ENCODE measurements around the gene AMOTL2.

The AMOTL2 gene

DNA sequence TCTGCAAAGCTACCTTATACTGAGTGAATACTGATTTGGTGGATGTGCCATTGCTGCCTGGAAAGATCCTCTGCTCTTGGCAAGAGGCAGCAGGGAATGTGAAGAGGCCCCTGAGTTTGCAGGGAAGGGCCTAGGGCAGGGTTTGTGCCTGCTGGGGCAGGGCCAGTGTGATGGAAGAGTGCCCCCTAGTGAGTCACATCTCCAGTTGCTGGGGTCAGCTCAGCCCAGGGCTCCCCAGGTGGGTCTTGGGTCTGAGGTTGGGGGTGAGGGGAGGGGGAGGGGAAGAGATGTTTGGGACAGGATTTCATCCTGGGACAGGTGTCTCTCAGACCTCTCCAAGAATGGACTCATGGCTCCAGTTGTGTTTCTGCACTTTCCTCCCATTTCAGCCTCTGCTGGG is 4.1 kb upstream of the AMOTL2 start:
- DNase-seq, result no peak

DNA sequence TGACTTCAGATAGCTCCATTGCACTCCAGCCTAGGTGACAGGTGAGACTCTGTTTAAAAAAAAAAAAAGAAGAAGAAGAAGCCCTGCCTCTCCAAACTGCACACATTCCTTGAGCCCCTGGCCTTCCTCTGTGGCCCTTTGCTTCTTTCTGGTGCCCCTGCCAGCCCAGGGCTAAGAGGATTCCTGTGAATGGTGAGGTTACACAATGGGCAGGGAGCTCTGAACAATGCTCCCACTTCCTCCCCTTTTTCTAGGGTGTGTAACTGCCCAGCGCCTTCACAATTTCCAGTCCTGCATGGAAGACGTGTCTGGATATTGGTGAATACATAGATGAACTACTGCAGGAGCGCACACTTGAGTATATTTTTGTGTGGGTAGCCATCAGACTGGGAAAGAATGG is 3.6 kb upstream of the AMOTL2 start:
- DNase-seq, result no peak

DNA sequence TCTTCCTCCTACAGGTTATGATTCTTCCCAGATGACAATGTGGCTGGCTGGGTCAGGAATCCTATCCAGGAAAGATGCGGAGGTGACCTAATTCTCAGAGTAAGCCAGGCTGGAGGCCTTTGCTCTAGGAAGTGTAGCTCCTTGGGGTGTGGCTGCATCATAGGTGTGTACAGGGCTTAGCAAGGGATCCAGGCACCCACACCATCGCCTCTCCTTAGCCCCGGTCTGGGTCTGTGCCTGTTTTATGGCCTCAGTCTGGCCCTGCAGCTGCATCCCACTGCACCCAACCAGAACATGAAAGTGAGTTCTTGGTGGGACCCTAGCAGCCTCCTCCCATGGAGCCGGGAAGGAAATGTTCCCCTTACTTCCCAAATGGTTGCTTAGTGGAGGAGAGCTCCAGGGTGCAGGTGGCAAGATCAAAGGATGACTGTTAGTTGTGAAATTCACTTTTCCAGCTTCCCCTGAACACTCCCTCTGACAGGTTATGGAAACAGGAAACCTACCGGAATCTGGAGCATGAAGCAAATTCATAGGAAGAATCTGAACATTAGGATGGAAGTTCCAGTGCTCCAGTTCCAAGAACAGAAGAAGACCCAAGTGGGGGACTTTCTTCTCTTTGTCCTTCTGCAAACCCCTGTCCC is 2.7 kb upstream of the AMOTL2 start:
- no peak for DNase-seq

DNA sequence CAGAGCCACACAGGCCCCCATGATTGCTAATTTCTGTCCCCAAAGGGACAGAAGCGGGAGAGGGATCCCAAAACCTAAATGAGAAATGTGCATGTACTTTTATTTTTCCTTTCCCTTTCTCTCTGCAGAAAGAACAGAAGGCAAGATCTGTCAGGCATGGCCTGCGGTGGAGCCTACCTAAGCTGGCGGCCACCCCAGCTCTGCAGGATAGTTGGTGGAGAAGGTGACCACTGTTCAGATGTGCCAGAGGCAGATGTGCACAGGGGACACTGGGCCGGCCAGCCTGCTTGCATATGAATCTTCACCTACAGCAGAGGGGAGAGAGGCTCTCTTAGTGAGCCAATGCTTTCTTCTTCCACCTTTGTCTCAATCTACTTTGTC is 2.1 kb upstream of the AMOTL2 start:
- DNase-seq, result no peak

DNA sequence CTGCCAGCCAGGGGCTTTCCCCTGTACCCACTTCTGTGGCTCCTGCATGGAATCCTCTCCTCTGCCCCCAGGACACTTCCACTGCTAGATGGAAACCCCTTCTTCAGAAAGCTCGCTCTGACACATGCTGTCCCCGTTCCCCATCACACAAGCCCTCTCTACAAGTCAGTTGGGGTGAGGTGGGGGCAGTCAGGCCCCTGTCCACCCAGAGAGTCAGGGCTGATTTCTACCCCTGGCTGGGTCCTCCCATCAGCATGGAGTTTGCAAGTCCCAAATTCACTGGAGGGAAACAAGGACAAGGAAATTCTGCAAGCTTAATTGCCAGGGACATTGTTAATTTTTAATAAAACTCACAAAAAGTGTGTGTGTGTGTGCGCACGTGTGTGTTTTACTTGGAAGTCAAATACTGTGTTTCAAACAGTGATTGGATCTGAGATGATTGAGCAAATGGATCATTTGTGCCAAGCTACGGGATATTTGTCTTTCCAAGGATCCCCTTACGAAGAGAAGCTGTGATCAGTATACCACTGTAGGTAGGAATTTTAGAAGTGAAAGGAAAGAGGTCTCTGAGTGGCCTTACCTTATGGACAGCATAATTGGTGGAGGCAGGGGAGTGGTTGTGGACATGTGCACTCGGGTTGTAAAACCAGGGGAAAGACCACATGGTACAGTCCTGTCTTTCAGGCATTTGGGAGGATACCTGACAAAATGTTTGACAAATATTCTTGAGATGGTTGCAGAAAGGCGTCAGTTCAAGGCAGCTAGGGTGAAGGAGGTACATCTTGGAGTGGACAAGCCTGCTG is 1.5 kb upstream of the AMOTL2 start:
- DNase-seq, result no peak

DNA sequence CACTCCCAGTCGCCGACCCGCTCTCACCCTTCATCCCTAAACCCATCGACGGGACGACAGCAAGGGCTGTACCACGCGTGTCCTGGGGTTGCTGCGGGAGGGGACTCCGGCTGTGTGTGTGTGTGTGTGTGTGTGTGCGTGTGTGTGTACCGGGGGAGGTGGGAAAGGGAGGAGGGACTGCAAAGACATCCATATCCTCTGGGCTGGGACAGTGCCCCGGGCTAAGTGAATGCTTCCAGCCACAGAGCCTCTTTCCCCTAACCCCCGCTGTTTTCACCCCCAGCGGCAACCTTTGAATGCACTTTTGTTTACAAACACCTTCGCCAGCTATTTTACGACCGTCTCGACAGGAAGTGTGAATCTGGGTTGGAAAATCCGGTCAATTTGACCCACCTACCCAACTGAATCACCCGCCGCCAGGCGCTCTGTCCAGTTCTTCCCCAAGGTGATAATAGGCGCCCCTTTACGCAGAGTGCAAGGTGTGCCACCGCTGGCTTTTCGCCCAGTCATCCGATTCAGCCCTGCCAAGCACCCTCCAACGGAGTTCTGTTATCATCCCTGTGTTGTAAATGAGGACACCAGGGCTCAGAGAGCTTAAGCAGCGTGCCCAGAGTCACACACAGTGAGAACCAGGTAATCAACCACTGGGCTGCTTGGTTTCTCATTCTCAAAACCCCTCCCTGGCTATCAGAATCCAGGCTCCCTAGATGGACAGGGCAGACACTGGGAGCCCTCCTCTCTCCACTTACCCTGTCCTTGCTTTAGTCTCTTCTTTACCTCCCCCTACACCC is 739 bp upstream of the AMOTL2 start:
- no peak for DNase-seq

DNA sequence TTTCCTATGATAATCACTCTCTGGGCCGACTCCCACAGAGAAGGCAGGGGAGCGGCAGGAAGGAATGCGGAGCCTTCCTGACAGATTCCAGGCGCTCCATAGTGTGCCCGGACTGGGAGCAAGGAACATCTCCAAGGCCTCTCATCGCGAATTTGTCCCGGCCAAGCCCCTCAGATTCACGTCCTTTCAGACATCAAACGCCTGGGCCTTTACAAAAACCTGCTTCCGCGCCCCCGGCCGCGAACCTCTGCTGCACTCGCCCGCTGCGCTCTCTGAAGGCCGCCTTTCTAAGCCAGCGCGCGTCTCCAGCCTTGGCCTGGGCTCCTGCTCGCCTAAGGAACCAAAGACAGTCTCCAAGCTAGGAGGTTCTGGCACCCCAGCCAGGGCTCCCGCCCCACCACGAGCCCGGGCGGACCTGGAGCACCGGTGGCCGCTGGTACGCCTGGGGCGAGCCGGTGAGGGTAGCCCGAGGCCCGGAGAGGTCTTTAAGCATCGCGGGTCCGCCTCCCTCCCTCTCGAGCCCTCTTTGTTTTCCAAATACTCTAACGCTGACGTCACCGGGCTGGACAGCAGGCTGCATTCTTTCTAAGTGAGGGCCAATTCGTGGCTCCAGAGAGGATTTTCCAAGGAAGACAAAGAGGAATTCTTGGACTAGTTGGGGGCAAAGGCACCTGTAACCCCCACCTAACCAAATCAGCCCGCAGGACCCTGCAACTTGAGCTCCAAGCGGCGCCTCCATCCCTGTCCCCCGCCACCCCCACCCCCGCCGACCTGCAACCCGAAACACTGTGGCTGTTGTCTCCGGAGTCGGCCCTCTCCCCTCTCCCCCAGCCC is 759 bp downstream of the AMOTL2 start:
- DNase-seq, result no peak

DNA sequence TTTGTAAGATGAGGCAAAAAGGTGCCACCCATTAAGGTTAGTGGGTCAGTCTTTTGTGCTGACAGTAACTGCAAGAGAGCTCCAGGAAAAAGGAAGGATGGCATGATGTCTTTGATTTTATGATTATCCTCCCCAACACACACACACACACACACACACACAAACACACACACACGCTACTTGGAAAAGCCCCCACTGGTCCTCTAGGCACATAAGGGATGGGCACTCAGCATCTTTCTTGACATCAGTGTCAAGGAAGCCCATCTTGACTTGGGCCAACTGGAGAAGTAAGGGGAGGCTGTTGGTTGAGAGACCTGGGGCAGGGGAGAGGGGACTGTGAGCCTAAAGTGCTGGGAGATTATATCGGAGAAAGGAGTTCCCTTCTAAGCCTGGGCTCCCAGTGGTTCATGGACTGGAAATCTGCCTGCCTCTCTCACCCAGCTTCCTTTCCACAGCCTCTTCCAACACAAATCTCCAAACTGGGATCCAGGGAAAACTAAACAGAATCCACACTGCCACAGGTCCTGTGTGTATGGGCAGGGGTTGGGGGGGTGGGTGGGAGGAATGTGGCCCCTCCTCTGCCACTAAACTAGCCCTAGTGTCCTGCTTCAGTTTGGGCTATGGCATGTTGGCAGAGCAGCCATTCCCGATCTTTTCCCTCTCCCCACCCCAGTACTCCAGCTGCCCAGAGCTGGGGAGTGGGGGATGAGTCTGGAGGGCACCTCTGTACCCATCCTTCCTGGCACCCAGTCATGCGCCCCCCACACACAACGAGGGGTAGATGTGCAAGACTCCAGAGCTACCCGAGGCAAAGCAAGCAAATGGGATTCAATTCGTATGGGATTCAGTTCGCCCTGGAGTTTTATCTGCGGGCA is 1.6 kb downstream of the AMOTL2 start:
- no peak for DNase-seq

DNA sequence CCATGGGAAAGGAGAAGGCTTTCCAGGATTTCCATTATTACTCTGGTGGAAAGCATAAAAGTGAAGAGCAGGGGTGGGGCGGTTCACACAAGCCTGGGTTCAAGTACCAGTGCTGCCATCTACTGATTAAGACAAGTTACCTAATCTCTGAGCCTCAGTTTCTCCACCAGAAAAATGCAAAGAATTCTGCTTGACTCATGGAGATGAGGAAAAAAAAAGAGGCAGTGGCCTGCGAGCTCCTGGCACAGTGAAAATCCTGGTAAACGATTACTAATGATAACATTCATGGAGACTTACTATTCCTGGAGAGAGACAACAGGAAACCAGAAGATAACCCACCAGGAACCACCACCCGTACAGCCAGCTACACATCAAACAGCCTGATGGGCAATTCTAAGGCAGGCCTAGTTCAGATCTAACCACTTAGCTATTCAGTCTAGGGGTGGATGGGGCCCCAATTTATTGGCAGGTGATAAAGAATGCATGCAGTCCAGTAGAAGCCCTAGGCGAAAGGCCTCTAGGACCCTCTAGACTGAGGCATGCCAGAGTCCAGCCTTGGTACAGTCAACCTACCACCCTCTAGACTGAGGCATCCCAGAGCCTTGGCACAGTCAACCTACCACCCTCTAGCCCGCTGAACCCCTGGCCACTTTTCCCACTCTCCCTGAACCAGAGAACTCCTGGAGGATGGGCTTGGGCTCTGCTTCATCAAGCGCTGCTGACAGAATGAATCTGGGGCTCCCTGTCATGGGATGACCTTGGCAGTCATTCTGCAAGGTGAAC is 2.5 kb downstream of the AMOTL2 start:
- DNase-seq, result no peak

DNA sequence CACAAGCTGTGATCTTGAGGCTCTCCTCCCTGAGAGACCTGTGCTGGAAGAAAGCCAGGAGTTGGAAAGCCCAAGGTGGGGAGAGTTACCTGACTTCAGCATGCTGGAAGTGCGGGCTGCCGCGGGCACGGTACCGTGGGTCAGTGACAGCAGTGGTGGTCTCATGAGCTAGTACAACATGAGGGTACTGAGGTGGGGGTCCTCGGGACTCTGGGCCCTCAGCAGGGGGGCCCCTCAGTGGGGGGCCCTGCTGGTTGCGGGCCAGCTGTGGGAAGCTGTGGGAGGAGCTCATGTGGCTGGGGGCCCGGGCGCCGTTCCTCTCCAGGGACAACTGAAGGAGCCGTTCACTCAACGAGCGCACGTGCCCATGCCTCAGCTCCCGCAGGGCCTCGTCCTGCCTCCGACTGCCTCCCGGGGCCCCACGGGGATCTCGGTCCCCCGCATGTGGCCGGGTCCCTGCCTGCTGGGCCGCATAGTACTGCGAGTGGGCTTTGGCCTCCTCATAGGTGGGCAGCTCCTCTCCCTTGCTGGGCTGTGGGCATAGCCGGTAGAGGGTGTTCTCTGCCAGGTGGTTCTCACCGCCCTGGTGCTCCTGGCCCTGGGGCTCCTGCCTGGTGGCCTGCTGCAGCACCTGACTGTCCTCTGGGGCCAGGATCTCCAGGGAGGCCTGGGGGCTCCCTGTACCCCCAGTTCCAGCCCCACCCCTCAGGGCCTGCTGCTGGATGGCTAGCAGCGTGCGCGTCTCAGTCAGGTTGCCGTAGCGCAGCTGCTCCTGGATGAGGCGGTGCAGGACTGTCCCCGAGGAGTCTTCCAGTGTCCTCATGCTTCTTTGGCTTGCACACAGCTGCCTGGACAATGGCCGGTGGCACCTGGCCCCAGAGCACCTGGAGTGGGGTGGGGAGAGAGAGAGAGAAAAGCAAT is 3.4 kb downstream of the AMOTL2 start:
- no peak for DNase-seq

DNA sequence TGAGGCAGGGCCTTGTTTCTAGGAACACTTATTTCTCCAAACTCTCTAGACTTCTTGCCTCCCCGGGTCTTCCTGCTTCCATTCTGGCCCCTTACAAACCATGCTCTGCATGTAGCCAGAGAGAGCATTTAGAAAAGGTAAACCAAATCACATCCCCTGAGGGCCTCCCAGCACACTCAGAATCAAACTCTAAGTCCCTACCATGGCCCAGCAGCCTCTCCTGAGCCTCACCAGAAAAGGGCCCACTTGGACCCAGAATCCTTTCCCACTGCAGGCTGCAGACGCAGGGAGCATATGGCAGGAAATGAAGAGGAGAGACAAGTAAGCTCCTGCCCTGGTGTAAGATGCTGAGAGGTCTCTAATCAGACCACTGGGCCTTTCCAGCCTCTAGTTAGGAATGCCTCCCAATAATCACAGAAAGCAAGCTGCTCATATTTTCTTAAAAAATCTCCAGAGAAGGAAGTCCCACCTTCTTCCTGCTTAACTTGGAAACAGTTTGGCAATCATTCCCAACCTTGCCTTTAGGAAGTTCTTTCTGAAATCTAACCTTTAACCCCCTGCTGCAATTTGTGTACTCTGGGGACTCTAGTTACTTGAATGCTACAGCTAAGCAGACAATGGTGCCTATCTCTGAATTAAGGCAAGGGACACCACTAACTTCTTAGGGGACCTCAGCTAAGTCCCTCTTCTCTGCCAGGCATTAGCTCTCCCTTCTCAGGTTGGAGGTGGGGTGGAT is 4.2 kb downstream of the AMOTL2 start:
- no peak for DNase-seq

DNA sequence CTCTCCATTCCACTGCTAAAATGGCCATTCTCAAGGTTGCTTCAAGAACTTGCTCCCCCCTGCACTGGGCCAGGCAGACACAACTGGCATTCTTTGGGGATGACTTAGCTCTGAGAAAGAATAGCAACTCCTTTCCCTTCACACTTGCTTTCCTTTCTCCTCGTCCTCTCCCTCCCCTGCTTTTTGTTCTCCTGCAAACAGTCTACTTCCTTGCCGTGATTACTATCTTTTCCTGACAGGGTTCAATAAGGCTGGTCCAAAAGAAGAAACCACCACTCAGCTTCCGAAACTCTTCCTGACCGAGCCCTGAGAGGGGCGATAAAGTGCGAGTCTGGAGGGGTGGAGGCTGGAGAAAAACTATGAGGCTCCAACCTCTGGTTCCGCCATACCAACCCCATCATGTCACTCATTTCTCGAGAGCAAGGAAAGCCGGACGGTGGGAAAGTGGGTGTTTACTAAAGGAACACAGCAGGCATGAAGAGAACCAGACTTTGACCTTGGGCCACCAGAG is 5.0 kb downstream of the AMOTL2 start:
- no peak for DNase-seq

DNA sequence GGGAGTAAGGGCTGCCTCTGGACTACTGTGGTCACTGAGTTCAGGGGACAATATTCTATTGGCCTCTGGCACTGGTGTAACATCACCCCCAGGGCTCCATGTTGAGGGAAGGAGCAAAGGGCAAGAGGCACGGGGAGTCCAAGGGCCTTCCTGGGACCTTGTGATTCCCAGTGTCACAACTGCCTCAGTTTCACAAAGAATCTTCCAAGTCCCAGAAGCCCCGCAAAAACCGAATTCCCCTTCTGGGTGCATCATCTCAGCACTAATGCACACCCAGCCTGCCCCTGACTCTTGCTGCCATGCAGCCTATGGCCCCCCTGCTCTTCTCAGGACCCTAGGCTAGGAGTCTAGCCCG is 5.5 kb downstream of the AMOTL2 start:
- no peak for DNase-seq

DNA sequence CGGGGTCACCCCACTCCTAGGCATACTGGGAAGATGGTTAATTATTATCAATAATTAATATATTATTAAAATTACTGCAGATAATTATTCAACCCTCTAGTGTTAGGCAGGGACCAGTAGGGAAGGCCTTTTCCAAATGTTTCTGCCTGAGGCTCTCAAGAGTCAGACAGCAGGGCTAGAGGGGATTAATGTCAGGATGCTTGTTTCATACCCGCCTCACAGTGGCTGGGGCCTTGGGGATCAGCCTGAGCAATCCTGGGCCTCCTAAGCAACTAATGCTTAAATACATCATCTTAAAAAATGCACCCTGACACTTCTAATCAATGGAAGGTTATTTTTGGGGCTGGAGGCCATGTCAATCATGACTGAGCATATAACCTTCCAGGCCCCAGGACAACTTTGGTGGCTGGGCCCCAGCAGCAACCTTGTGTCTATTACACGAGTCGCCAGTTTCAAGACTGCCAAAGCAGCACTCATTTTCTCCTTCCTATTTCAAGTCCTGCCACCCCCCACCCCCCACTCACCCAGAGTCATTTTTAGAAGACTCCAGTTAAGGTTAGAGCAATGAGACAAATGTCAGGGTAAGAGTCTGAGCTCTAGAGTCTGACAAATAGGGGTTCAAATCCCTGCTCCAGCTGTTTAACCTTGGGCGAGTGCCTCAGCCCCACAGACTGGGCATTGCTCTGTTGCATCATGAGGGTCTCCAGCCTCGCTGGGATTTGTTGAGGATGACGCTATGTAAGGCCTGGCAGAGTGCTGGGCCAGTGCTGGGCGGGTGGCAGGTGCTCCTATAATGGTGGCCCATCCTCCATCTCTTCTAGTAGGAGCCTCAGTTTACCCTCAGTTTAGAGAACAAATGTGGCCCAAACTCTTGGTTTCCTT is 6.1 kb downstream of the AMOTL2 start:
- no peak for DNase-seq

DNA sequence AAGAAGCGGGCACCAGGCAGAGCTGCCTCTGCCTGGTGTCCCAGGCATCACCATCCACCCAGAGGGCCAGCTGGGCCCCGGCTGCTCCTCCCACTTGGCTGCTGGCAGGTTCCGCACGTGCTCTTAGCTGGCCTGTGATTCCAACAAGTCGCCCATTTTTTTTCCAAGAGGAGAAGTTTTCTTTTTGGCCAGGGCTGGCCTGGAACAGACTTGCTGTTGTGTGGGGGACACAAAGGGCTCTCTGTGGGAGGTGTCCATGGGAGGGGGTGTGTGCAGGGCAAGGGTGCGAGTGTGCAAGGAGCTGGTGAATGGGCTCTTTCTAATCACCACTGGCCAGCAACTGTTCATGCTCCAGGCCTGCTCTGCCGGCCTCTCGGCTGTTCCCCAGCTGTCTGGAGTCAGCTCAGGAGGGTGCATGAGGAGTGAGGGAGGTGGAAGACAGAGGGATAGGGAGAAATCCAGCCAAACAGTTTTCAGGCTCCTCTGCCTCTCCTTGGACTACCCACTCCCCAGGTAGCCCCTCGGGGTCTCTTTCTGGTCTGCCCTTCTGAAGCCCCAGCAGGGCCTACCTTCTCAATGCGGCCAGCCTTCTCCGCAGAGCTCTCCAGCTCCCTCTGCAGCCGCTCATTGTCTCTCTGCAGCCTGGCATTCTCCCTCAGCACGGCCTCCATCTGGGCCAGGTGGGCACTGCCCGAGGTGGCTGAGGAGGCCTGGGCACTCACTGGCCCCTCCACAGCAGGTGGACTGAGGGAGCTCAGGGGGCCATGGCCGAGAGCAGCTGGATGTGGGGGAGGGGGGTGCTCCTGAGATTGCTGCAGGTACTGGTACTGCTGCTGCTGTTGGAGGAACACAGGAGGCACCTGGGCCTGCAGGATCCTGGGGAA is 7.1 kb downstream of the AMOTL2 start:
- DNase-seq, result no peak

DNA sequence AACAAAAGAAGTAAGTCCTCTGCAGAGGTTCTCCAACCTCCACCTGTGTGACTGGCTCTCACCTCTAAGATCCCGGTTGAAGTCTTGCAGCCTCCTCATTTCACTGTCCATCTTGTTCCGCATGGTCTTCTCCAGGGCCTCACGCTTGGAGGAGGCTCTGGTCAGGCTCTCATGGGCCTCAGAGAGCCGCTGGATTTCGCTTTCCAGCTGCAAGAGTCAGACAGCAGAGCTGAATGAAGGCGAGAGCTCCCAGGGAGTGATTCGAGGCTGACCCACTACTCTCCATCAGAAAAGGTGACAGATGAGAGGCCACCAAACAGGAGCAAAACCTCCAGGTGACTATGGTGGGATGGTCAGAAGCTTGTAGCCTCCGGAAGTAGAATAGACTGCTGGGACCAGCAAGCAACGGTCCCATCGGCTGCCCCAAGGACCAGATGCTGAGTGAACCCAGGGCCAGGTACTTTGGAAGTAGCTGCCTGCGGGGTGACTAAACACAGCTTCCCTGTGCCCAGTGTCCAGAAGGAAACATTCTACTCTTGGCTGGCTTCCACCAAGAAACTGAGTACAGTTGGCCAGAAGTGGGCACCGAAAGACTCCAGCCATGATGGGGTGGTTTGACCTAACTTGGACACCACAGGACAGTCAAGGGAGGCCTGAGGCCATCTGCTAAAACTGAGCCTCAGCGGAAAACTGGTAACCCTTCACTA is 7.9 kb downstream of the AMOTL2 start:
- no peak for DNase-seq

DNA sequence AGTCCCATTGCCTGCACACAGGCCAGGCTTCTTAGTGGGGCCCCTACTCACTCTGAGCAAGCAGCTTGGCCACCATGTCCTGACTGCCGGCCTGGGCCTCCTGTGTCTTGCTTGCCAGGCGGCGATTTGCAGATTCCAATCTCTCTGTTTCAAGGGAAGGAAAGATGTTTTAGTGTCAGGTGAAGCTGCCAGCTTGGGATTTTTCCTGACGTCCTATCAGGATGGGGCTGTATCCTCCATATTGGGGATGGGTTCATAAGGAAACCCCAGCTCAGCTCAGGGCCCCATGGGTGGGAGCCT is 8.5 kb downstream of the AMOTL2 start:
- no peak for DNase-seq
